ENCODE data around the gene GUCA2A. TPM values are rescaled to one million over a fixed set of nuclear protein-coding genes. Genes with fewer than 3 reads are reported as not detected.

The GUCA2A gene
- total RNA-seq, 1 donor from 2014 or later: not detected

- intact Hi-C loops (cut with DNase I): no loop called here
Observed at GRCh38 chr1:42206164-42206563, 41.6 kb upstream of the GUCA2A start.

GRCh38 chr1:42201986-42202385 lies 37.4 kb upstream of the GUCA2A start:
- peaks cover 0 to 29% of the 10 kb centered on the region in 2 donors for H3K36me3 ChIP-seq
- TF ChIP-seq POLR2A (IDR thresholded peaks at IDR 0.05) (no peak), POLR2AphosphoS5 (IDR thresholded peaks at IDR 0.05; ENCODE audit: insufficient read depth in 1 of 2, low read depth in 1 of 2) (no peak)
- TF ChIP-seq, protein P1, sequence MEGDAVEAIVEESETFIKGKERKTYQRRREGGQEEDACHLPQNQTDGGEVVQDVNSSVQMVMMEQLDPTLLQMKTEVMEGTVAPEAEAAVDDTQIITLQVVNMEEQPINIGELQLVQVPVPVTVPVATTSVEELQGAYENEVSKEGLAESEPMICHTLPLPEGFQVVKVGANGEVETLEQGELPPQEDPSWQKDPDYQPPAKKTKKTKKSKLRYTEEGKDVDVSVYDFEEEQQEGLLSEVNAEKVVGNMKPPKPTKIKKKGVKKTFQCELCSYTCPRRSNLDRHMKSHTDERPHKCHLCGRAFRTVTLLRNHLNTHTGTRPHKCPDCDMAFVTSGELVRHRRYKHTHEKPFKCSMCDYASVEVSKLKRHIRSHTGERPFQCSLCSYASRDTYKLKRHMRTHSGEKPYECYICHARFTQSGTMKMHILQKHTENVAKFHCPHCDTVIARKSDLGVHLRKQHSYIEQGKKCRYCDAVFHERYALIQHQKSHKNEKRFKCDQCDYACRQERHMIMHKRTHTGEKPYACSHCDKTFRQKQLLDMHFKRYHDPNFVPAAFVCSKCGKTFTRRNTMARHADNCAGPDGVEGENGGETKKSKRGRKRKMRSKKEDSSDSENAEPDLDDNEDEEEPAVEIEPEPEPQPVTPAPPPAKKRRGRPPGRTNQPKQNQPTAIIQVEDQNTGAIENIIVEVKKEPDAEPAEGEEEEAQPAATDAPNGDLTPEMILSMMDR (IDR thresholded peaks at IDR 0.05): no peak
- intact Hi-C loops (cut with DNase I): no loop called here

More at GRCh38 chr1:42206164-42206563, 41.6 kb upstream of the GUCA2A start:
- no peak for DNase-seq (ENCODE audit: extremely low spot score in 2 of 2)
- Histone ChIP-seq H3K27me3 (no peaks in the 10 kb centered on the region), H3K4me1 (peaks cover 16% of the 10 kb centered on the region), H3K9me3 (no peaks in the 10 kb centered on the region), H3K27ac (no peak overlapping the region), H3K4me3 (no peak overlapping the region), H3K36me3 (peaks cover 0 to 18% of the 10 kb centered on the region in 2 donors)
- TF ChIP-seq POLR2A (IDR thresholded peaks at IDR 0.05) (no peak), POLR2AphosphoS5 (IDR thresholded peaks at IDR 0.05; ENCODE audit: insufficient read depth in 1 of 2, low read depth in 1 of 2) (no peak)
- TF ChIP-seq, protein P1 (IDR thresholded peaks at IDR 0.05): no peak

DNA sequence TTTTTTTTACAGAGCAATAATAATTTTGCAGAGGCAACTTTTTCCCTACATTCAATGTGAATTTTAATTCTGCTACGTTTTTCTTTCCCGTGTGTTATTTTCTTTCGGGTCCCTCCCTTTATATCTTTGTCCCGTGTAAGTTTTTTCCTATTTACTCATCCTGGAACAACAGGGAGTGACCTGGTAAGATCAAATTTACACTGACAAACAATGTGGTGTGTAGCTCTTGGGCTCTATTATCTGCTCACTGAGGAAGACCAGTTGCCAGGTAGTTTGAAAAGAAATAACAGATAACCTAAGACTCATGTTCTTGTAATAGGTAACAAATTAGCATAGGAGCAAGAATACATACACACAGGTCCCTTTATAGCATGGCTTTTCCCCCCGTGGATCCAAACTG lies 33.7 kb upstream of the GUCA2A start:
- intact Hi-C loops (cut with DNase I): no loop called here
- Histone ChIP-seq H3K36me3 (peaks cover 0 to 20% of the 10 kb centered on the region in 2 donors), H3K4me3 (no peak overlapping the region), H3K9me3 (no peaks in the 10 kb centered on the region), H3K27me3 (no peaks in the 10 kb centered on the region), H3K4me1 (no peaks in the 10 kb centered on the region), H3K27ac (no peak overlapping the region)
- no peak for DNase-seq (ENCODE audit: extremely low spot score in 2 of 2)
- TF ChIP-seq POLR2AphosphoS5 (IDR thresholded peaks at IDR 0.05; ENCODE audit: insufficient read depth in 1 of 2, low read depth in 1 of 2): no peak

More at GRCh38 chr1:42201986-42202385, 37.4 kb upstream of the GUCA2A start:
- Histone ChIP-seq H3K27ac (no peak overlapping the region), H3K4me1 (no peaks in the 10 kb centered on the region), H3K27me3 (no peaks in the 10 kb centered on the region), H3K4me3 (no peak overlapping the region), H3K9me3 (no peaks in the 10 kb centered on the region)
- no peak for DNase-seq (ENCODE audit: extremely low spot score in 2 of 2)

- H3K4me3 ChIP-seq: no peak overlapping the region
- no peaks in the 10 kb centered on the region for H3K4me1 ChIP-seq
- peaks cover 0 to 18% of the 10 kb centered on the region in 2 donors for H3K36me3 ChIP-seq
- TF ChIP-seq POLR2A (IDR thresholded peaks at IDR 0.05) (no peak), POLR2AphosphoS5 (IDR thresholded peaks at IDR 0.05; ENCODE audit: insufficient read depth in 1 of 2, low read depth in 1 of 2) (no peak)
- TF ChIP-seq, protein P1 (IDR thresholded peaks at IDR 0.05): no peak
- H3K27me3 ChIP-seq: no peaks in the 10 kb centered on the region
- DNase-seq (ENCODE audit: extremely low spot score in 2 of 2): no peak
- H3K9me3 ChIP-seq: no peaks in the 10 kb centered on the region
- intact Hi-C loops (cut with DNase I): no loop called here
- H3K27ac ChIP-seq: no peak overlapping the region
Observed at GRCh38 chr1:42195841-42196240, 31.3 kb upstream of the GUCA2A start.

GRCh38 chr1:42192106-42192505 lies 27.6 kb upstream of the GUCA2A start:
- H3K36me3 ChIP-seq: peaks cover 0 to 12% of the 10 kb centered on the region in 2 donors

More at GRCh38 chr1:42192106-42192505, 27.6 kb upstream of the GUCA2A start:
- no peak for TF ChIP-seq POLR2AphosphoS5 (IDR thresholded peaks at IDR 0.05; ENCODE audit: insufficient read depth in 1 of 2, low read depth in 1 of 2)
- TF ChIP-seq POLR2A (IDR thresholded peaks at IDR 0.05): no peak
- TF ChIP-seq, protein P1 (IDR thresholded peaks at IDR 0.05): no peak
- Histone ChIP-seq H3K9me3 (no peaks in the 10 kb centered on the region), H3K4me3 (no peak overlapping the region), H3K27me3 (no peaks in the 10 kb centered on the region), H3K4me1 (peaks cover 8% of the 10 kb centered on the region), H3K27ac (no peak overlapping the region)
- DNase-seq (ENCODE audit: extremely low spot score in 2 of 2): no peak
- intact Hi-C loops (cut with DNase I): no loop called here
